Body of pancreas (tissue), 4 donors: ENCODE results near the gene GANAB.

Experiments used
- CTCF ChIP-seq, 7 experiments: fragments of 450-650 bp in 4 of 7; fragments of 200-600 bp in 3 of 7; sonication (generic) in 3 of 7; IDR thresholded peaks; one replicate each; pipeline ENCODE4 v1.5.1; 2016 to 2019; ENCODE audit warnings: antibody characterized with exemption in 7 of 7
- POLR2A ChIP-seq, 3 donors: fragments of 450-650 bp; IDR thresholded peaks; one replicate each; pipeline ENCODE4 v1.6.1; 2016; ENCODE audit warnings: antibody characterized with exemption in 3 of 3, mild to moderate bottlenecking in 2 of 3

- no peak for TF ChIP-seq CTCF (IDR thresholded peaks at IDR 0.05)
- no peak for TF ChIP-seq POLR2A (IDR thresholded peaks at IDR 0.05)
Observed at GRCh38 chr11:62577046-62577714, 69.2 kb downstream of the GANAB start.
